ENCODE results near the gene RSPO3.
"Not testable (repeated sequence)": the region's sequence is repeated elsewhere in the genome, so short reads cannot be mapped to it uniquely, and the experiment has no call there.

RSPO3 gene

DNA sequence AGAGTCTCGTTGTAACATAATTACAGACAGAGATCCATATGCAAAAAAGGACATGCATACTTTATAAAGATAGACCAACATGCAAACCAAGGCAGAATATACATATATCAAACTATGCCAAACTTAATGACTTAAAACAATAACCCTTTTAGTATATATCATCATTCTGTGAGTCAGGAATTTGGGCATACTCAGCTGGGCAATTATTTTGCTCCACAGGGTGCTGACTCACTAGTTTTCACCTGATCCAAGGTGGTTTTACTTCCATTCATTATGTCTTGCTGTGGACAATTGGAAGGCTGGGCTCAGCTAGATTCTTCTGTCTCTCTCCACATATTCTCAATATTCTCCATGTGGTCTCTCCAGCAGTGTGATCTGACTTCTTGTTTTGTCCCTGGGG, 107.0 kb downstream of the RSPO3 start:
- no peak overlapping the region for H3K27ac ChIP-seq (ENCODE audit: extremely low read depth, low read depth, low read length)
- ChIA-PET CTCF (interaction anchor here (0.6 kb wide), 1 partner anchor 90 kb away, joined by 3 read pairs; no protein-coding TSS in a partner anchor), POLR2A (no interaction called here)
- H3K9me3 ChIP-seq (ENCODE audit: control insufficient read depth, insufficient read depth, low read depth, low read length) = no peaks in the 10 kb centered on the region
- TF ChIP-seq ZNF843 (tag by site-specific recombination; IDR thresholded peaks at IDR 0.05) = no peak
- no peak for TF ChIP-seq BCL11B (tag by site-specific recombination; IDR thresholded peaks at IDR 0.05; ENCODE audit: low read depth)
- TF ChIP-seq, protein P1, sequence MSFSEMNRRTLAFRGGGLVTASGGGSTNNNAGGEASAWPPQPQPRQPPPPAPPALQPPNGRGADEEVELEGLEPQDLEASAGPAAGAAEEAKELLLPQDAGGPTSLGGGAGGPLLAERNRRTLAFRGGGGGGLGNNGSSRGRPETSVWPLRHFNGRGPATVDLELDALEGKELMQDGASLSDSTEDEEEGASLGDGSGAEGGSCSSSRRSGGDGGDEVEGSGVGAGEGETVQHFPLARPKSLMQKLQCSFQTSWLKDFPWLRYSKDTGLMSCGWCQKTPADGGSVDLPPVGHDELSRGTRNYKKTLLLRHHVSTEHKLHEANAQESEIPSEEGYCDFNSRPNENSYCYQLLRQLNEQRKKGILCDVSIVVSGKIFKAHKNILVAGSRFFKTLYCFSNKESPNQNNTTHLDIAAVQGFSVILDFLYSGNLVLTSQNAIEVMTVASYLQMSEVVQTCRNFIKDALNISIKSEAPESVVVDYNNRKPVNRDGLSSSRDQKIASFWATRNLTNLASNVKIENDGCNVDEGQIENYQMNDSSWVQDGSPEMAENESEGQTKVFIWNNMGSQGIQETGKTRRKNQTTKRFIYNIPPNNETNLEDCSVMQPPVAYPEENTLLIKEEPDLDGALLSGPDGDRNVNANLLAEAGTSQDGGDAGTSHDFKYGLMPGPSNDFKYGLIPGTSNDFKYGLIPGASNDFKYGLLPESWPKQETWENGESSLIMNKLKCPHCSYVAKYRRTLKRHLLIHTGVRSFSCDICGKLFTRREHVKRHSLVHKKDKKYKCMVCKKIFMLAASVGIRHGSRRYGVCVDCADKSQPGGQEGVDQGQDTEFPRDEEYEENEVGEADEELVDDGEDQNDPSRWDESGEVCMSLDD (tag by site-specific recombination; IDR thresholded peaks at IDR 0.05) = no peak
- TF ChIP-seq, protein P2, sequence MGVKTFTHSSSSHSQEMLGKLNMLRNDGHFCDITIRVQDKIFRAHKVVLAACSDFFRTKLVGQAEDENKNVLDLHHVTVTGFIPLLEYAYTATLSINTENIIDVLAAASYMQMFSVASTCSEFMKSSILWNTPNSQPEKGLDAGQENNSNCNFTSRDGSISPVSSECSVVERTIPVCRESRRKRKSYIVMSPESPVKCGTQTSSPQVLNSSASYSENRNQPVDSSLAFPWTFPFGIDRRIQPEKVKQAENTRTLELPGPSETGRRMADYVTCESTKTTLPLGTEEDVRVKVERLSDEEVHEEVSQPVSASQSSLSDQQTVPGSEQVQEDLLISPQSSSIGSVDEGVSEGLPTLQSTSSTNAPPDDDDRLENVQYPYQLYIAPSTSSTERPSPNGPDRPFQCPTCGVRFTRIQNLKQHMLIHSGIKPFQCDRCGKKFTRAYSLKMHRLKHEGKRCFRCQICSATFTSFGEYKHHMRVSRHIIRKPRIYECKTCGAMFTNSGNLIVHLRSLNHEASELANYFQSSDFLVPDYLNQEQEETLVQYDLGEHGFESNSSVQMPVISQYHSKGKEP (tag by site-specific recombination; IDR thresholded peaks at IDR 0.05) = no peak
- no peak for TF ChIP-seq WT1 (tag by site-specific recombination; IDR thresholded peaks at IDR 0.05)
- no peak for TF ChIP-seq ZNF157 (tag by site-specific recombination; IDR thresholded peaks at IDR 0.05)
- TF ChIP-seq FEZF1 (tag by site-specific recombination; IDR thresholded peaks at IDR 0.05) = no peak
- TF ChIP-seq ZNF175 (tag by site-specific recombination; IDR thresholded peaks at IDR 0.05) = no peak
- no peak for TF ChIP-seq ZNF366 (tag by site-specific recombination; conservative IDR thresholded peaks at IDR 0.05)
- TF ChIP-seq TRIM28 (IDR thresholded peaks at IDR 0.05; ENCODE audit: borderline replicate concordance, low read length) = no peak
- no peak for TF ChIP-seq ZNF701 (tag by site-specific recombination; IDR thresholded peaks at IDR 0.05)
- no peak for TF ChIP-seq ZSCAN23 (tag by site-specific recombination; IDR thresholded peaks at IDR 0.05)
- TF ChIP-seq ZNF133 (tag by site-specific recombination; IDR thresholded peaks at IDR 0.05) = no peak
- TF ChIP-seq MYNN (tag by site-specific recombination; IDR thresholded peaks at IDR 0.05; ENCODE audit: borderline replicate concordance) = no peak
- no peak for TF ChIP-seq KLF9 (tag by site-specific recombination; IDR thresholded peaks at IDR 0.05; ENCODE audit: low read depth)
- TF ChIP-seq SCRT1 (tag by site-specific recombination; IDR thresholded peaks at IDR 0.05; ENCODE audit: borderline replicate concordance) = no peak
- no peak for TF ChIP-seq ZNF585B (tag by site-specific recombination; IDR thresholded peaks at IDR 0.05)
- TF ChIP-seq ZNF2 (tag by site-specific recombination; IDR thresholded peaks at IDR 0.05) = no peak
- H3K4me3 ChIP-seq (ENCODE audit: low read depth, low read length) = no peak overlapping the region
- H3K36me3 ChIP-seq (ENCODE audit: control insufficient read depth in 2 of 2, insufficient read depth in 1 of 2, low read length in 2 of 2) = no peaks in the 10 kb centered on the region
- H3K4me1 ChIP-seq (ENCODE audit: control insufficient read depth, insufficient read depth, low read length) = no peaks in the 10 kb centered on the region

DNA sequence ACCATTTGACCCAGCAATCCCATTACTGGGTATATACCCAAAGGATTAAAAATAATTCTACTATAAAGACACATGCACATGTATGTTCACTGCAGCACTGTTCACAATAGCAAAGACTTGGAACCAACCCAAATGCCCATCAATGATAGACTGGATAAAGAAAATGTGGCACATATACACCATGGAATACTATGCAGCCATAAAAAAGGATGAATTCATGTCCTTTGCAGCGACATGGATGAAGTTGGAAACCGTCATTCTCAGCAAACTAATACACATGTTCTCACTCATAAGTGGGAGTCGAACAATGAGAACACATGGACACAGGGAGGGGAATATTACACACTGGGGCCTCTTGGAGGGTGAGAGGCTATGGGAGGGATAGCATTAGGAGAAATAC, 115.3 kb downstream of the RSPO3 start:
- H3K36me3 ChIP-seq (ENCODE audit: control insufficient read depth in 2 of 2, insufficient read depth in 1 of 2, low read length in 2 of 2); POLR2A ChIA-PET; H3K4me3 ChIP-seq (ENCODE audit: low read depth, low read length); H3K27ac ChIP-seq (ENCODE audit: extremely low read depth, low read depth, low read length); H3K9me3 ChIP-seq (ENCODE audit: control insufficient read depth, insufficient read depth, low read depth, low read length); H3K4me1 ChIP-seq (ENCODE audit: control insufficient read depth, insufficient read depth, low read length): not testable (repeated sequence)
- CTCF ChIA-PET = interaction anchor here (0.6 to 0.7 kb wide), 2 partner anchors 46 to 134 kb away, joined by 3 read pairs; no protein-coding TSS in a partner anchor
- TF ChIP-seq ZNF146 (tag by site-specific recombination; IDR thresholded peaks at IDR 0.05) = peak; percentile 82
- TF ChIP-seq, protein P3, sequence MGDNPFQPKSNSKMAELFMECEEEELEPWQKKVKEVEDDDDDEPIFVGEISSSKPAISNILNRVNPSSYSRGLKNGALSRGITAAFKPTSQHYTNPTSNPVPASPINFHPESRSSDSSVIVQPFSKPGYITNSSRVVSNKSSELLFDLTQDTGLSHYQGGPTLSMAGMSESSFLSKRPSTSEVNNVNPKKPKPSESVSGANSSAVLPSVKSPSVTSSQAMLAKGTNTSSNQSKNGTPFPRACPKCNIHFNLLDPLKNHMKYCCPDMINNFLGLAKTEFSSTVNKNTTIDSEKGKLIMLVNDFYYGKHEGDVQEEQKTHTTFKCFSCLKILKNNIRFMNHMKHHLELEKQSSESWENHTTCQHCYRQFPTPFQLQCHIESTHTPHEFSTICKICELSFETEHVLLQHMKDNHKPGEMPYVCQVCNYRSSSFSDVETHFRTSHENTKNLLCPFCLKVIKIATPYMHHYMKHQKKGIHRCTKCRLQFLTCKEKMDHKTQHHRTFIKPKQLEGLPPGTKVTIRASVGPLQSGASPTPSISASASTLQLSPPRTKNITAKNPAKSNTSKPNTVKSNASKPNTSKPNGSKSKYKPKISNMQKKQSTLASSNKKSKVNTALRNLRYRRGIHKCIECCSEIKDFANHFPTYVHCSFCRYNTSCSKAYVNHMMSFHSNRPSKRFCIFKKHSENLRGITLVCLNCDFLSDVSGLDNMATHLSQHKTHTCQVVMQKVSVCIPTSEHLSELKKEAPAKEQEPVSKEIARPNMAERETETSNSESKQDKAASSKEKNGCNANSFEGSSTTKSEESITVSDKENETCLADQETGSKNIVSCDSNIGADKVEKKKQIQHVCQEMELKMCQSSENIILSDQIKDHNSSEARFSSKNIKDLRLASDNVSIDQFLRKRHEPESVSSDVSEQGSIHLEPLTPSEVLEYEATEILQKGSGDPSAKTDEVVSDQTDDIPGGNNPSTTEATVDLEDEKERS (tag by site-specific recombination; IDR thresholded peaks at IDR 0.05) = 0 out of 2 replicates have a peak, but pooled peaks have one; percentile 55

All from HEK293 (cell line).